ENCODE results near the gene CLEC4M.
A peak's percentile ranks its signal among the peaks of the same experiment; 100 is the strongest.

CLEC4M gene

GRCh38 chr19:7778081-7778480 lies 15.0 kb downstream of the CLEC4M start:
- no peak for TF ChIP-seq SIN3A (IDR thresholded peaks at IDR 0.05; ENCODE audit: borderline replicate concordance, insufficient read depth, low read length)
- no peak for TF ChIP-seq FOXP2 (optimal IDR thresholded peaks at IDR 0.05; ENCODE audit: borderline replicate concordance, extremely low read depth, extremely low read length, insufficient read depth)
- no peak for TF ChIP-seq POLR2AphosphoS5 (IDR thresholded peaks at IDR 0.05; ENCODE audit: low read depth, low read length)
- no peak for TF ChIP-seq REST (IDR thresholded peaks at IDR 0.05; ENCODE audit: insufficient read depth in 1 of 2, low read depth in 2 of 2, low read length in 2 of 2)
- no peak for TF ChIP-seq TAF1 (IDR thresholded peaks at IDR 0.05; ENCODE audit: borderline replicate concordance, insufficient read depth, low read length)

DNA sequence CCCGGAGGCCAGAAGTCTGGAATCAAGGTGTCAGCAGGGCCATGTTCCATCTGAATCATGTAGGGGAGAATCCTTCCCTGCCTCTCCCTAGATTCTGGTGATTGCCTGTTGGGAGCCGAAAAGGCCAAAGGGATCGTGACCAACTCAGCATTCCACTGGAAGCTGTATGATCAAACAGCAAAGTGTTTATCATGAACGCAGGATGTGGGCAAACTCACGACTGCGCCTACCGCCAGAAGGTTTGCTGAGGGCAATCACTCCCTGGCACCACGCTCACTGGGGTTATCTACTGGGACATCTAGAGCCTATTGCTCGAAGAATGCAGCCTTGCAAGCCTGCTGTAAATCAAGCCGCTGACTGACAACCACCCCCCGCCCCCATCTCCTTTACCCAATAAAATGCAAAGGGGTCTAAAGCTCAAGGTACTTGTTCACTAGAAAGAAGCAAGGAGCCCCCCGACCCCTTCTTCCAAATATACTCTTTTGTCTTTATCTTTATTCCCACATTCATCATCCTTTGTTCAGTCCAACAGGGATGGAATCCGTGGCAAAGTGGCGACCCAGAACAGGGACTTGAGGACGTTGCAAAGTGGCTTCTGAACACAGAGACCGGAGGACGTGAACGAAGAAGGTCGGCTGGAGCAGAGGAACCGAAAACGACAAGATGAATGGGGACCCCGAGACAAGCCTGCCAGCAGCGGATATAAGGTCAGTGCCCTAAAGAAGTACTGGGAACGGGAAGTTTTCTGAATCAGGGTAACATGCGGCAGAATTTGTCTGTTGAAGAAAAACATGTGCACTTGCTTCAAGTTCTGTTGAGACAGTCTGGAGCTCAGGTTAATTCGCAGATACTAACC lies 16.8 kb downstream of the CLEC4M start:
- no peak for TF ChIP-seq POLR2AphosphoS5 (IDR thresholded peaks at IDR 0.05; ENCODE audit: low read depth, low read length)
- TF ChIP-seq TAF1 (IDR thresholded peaks at IDR 0.05; ENCODE audit: borderline replicate concordance, insufficient read depth, low read length): no peak
- TF ChIP-seq FOXP2 (optimal IDR thresholded peaks at IDR 0.05; ENCODE audit: borderline replicate concordance, extremely low read depth, extremely low read length, insufficient read depth): no peak
- no peak for TF ChIP-seq REST (IDR thresholded peaks at IDR 0.05; ENCODE audit: insufficient read depth in 1 of 2, low read depth in 2 of 2, low read length in 2 of 2)
- TF ChIP-seq SIN3A (IDR thresholded peaks at IDR 0.05; ENCODE audit: borderline replicate concordance, insufficient read depth, low read length): no peak

DNA sequence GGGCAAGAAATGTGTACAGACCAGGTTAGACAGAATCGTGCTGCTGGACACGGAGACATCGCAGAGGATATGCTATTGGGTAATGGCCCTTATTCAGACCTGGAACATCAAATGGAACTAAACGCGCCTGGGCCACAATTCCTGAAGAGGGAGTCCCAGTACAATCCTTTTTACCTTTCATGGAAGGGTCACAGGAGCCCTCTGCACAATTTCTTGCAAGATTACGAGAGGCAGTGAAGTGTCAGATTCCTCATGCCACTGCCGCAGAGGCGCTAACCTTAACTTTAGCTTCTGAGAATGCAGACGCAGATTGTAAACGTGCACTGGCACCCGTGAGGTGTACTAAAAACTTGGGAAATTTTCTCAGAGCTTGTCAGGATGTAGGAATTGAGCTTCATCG lies 18.1 kb downstream of the CLEC4M start:
- TF ChIP-seq SIN3A (IDR thresholded peaks at IDR 0.05; ENCODE audit: borderline replicate concordance, insufficient read depth, low read length) (no peak), REST (IDR thresholded peaks at IDR 0.05; ENCODE audit: insufficient read depth in 1 of 2, low read depth in 2 of 2, low read length in 2 of 2) (no peak), TAF1 (IDR thresholded peaks at IDR 0.05; ENCODE audit: borderline replicate concordance, insufficient read depth, low read length) (no peak), POLR2AphosphoS5 (IDR thresholded peaks at IDR 0.05; ENCODE audit: low read depth, low read length) (no peak)

DNA sequence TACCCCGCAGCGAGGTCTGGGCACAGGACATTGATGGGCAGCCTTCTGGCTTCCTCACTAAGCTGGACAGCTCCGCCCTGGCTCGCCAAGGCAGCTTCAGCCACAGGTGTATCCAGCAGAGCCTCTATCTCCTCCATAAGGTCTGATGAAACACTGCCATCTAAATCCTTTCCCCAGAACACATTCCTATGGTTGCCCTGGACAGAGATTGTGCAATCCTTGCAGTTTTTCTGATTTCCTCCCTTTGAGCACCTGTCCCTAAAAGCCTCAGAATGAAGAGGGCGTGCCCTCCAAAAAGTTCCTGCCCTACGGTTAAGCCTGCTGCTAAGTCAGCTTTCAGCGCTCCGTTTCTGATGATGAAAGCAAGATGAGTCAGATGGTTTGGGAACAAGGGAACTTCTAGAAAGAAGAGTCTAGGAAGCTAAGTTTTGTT lies 21.0 kb downstream of the CLEC4M start:
- TF ChIP-seq REST (IDR thresholded peaks at IDR 0.05; ENCODE audit: insufficient read depth in 1 of 2, low read depth in 2 of 2, low read length in 2 of 2) (peak; percentile 74 to 86), SIN3A (IDR thresholded peaks at IDR 0.05; ENCODE audit: borderline replicate concordance, insufficient read depth, low read length) (no peak)

DNA sequence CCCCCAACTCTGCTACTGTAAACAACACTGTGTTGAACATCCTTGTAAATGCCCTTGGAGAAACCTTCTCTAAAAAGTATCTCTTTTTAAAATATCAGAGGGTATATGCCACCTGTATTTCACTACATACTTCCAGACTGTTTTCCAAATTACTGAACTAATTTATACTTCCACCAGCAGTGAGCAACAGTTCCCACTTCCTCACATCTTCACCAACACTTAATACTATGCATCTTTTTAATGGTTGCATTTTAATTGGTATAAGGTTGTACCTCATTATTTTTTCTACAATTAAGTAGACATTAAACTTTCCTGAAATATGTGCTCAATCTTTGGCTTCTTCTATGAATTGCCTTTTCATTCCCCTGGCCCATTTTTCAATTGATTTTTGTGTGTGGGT lies 21.8 kb downstream of the CLEC4M start:
- TF ChIP-seq POLR2AphosphoS5 (IDR thresholded peaks at IDR 0.05; ENCODE audit: low read depth, low read length) (no peak), SIN3A (IDR thresholded peaks at IDR 0.05; ENCODE audit: borderline replicate concordance, insufficient read depth, low read length) (no peak), TAF1 (IDR thresholded peaks at IDR 0.05; ENCODE audit: borderline replicate concordance, insufficient read depth, low read length) (no peak), FOXP2 (optimal IDR thresholded peaks at IDR 0.05; ENCODE audit: borderline replicate concordance, extremely low read depth, extremely low read length, insufficient read depth) (no peak), REST (IDR thresholded peaks at IDR 0.05; ENCODE audit: insufficient read depth in 1 of 2, low read depth in 2 of 2, low read length in 2 of 2) (no peak)
